Right lobe of liver (tissue), 6 donors: ENCODE data around the gene SUMO4. TPM values are rescaled to one million over a fixed set of nuclear protein-coding genes. Genes with fewer than 3 reads are reported as not detected.

Source experiments
- ATAC-seq, 4 donors: fragments of 200-7000 bp; cut with Tn5 transposase; one replicate each; pipeline ENCODE4 v1.9.1; 2020; ENCODE audit warnings: mild to moderate bottlenecking in 4 of 4, moderate library complexity in 4 of 4
- DNase-seq, 3 donors: peaks; one replicate each; pipeline ENCODE4 v3.0.0-alpha.2; 2020
- H3K27ac ChIP-seq, 3 donors: fragments of 200-600 bp; one replicate each; pipeline ENCODE4 v1.8.0; 2022
- H3K27me3 ChIP-seq, 2 donors: fragments of 200-600 bp; one replicate each; pipeline ENCODE4 v1.8.0; 2022
- H3K36me3 ChIP-seq, 4 donors: fragments of 200-600 bp; sonication (generic) in 1 of 4; one replicate each; pipeline versions ENCODE4 v1.5.1 to v1.8.0; 2017 to 2022; ENCODE audit warnings: control low read depth in 1 of 4
- H3K4me1 ChIP-seq, 4 donors: fragments of 200-600 bp; sonication (generic) in 1 of 4; one replicate each; pipeline versions ENCODE4 v1.5.1 to v1.8.0; 2017 to 2022; ENCODE audit warnings: control low read depth in 1 of 4
- H3K4me3 ChIP-seq, 3 donors: fragments of 200-600 bp; one replicate each; pipeline ENCODE4 v1.8.0; 2022
- H3K9me3 ChIP-seq, 4 donors: fragments of 200-600 bp; sonication (generic) in 1 of 4; one replicate each; pipeline versions ENCODE4 v1.5.1 to v1.8.0; 2017 to 2022; ENCODE audit warnings: control low read depth in 1 of 4
- CTCF ChIP-seq, 4 donors: fragments of 200-600 bp in 3 of 4; fragments of 450-650 bp in 1 of 4; IDR thresholded peaks; one replicate each; pipeline versions ENCODE4 v1.5.1 to v1.8.0; 2016 to 2022; ENCODE audit warnings: antibody characterized with exemption in 4 of 4, mild to moderate bottlenecking in 2 of 4
- POLR2A ChIP-seq: fragments of 450-650 bp; IDR thresholded peaks from one replicate; pipeline ENCODE4 v1.6.1; 2017; ENCODE audit warnings: antibody characterized with exemption, mild to moderate bottlenecking
- WGBS: methylation state at CpG from one replicate; pipeline ENCODE4 v1.1.6; 2018; ENCODE audit warnings: low coverage, low lambda C conversion rate; ENCODE audit not compliant: insufficient coverage; ENCODE audit errors: missing lambda C conversion rate; 5-methylcytosine and 5-hydroxymethylcytosine counted together
- intact Hi-C, 2 donors: fragments of 100-400 bp; cut with DNase I; formaldehyde crosslinking; loops; one replicate each; pipeline versions ENCODE4 v1.11.2 to v1.14.1; 2022
- total RNA-seq, 6 experiments: library from RNA; depleted of rRNA in 2 of 6; stranded (reverse); fragments of >200 nt in 2 of 6; fragmentation: NEBNext Ultra II Directional in 3 of 6; extraction: Animal tissue kit (Norgen Biotek cat#: 25700) in 3 of 6; gene quantifications; one replicate each; pipeline versions ENCODE4 v1.1.0 to v1.2.4, GENCODE V29; 2016 to 2023
- donor health status: DM: no; HTN: yes; CAD: no.
- donor health status: DM: no; HTN: no; CAD: no.
- donor health status: DM: no; HTN: no; CAD: no.
- donor health status: DM: no; HTN: yes; CAD: no.
- donor health status: DM: no; HTN: yes; CAD: no.

Gene SUMO4
- total RNA-seq, 6 experiments from 2014 or later = 0.49 to 1.2 (median 1.0) TPM

- ATAC-seq (peak in 3 of 4 donors; percentile 42 to 53 (median 44)), DNase-seq (no peak)
- peaks cover 0 to 8% (median 2%) of the 10 kb centered on the region in 4 donors for H3K36me3 ChIP-seq
- no peaks in the 10 kb centered on the region for H3K27me3 ChIP-seq
- intact Hi-C loops = no loop called here
- H3K4me1 ChIP-seq = no peaks in the 10 kb centered on the region
- TF ChIP-seq POLR2A = no peak
- TF ChIP-seq CTCF (IDR thresholded peaks at IDR 0.05) = no peak
- no peak overlapping the region for H3K4me3 ChIP-seq
- 62% methylated on average over 5 of the region's 5 CpGs for WGBS
- no peak overlapping the region for H3K27ac ChIP-seq
- H3K9me3 ChIP-seq = no peaks in the 10 kb centered on the region
These were observed 6.0 kb downstream of the SUMO4 start for GRCh38 chr6:149405823-149406765.

GRCh38 chr6:149409617-149410016, 9.6 kb downstream of the SUMO4 start:
- WGBS = 82% methylated on average over 3 of the region's 3 CpGs
- Histone ChIP-seq H3K9me3 (no peaks in the 10 kb centered on the region), H3K4me3 (no peak overlapping the region), H3K27ac (no peak overlapping the region), H3K27me3 (no peaks in the 10 kb centered on the region), H3K4me1 (no peaks in the 10 kb centered on the region), H3K36me3 (peaks cover 0 to 8% (median 0%) of the 10 kb centered on the region in 4 donors)
- intact Hi-C loops = no loop called here
- DNase-seq (no peak), ATAC-seq (no peak)
- TF ChIP-seq POLR2A (no peak), CTCF (IDR thresholded peaks at IDR 0.05) (no peak)

- no peak overlapping the region for H3K27ac ChIP-seq
- TF ChIP-seq CTCF (IDR thresholded peaks at IDR 0.05) (no peak), POLR2A (no peak)
- H3K4me3 ChIP-seq = no peak overlapping the region
- no peaks in the 10 kb centered on the region for H3K4me1 ChIP-seq
- ATAC-seq (peak in 1 of 4 donors; percentile 14), DNase-seq (no peak)
- H3K27me3 ChIP-seq = no peaks in the 10 kb centered on the region
- intact Hi-C loops = no loop called here
- H3K9me3 ChIP-seq = no peaks in the 10 kb centered on the region
- H3K36me3 ChIP-seq = peaks cover 0 to 8% (median 0%) of the 10 kb centered on the region in 4 donors
These were observed 10.5 kb downstream of the SUMO4 start for GRCh38 chr6:149410557-149410956.

- ATAC-seq (no peak), DNase-seq (no peak)
- no peak for TF ChIP-seq CTCF (IDR thresholded peaks at IDR 0.05)
- Histone ChIP-seq H3K36me3 (peaks cover 0 to 8% (median 0%) of the 10 kb centered on the region in 4 donors), H3K4me3 (no peak overlapping the region), H3K4me1 (no peaks in the 10 kb centered on the region), H3K27me3 (no peaks in the 10 kb centered on the region), H3K9me3 (no peaks in the 10 kb centered on the region), H3K27ac (no peak overlapping the region)
- intact Hi-C loops = no loop called here
- WGBS = 65% methylated on average over 2 of the region's 4 CpGs
These were observed 13.9 kb downstream of the SUMO4 start for GRCh38 chr6:149414009-149414408.
